Prostate gland (tissue), 2 donors: ENCODE results near the gene PACSIN1. TPM values are rescaled to one million over a fixed set of nuclear protein-coding genes. Genes with fewer than 3 reads are reported as not detected.
A peak's percentile ranks its signal among the peaks of the same experiment; 100 is the strongest.

ENCODE experiments used
- DNase-seq: peaks from one replicate; pipeline ENCODE4 v3.0.0-alpha.2; 2019; ENCODE audit warnings: low spot score
- H3K27ac ChIP-seq, 2 donors: fragments of 200-600 bp; sonication (generic); 2 replicates each; pipeline ENCODE4 v1.5.1; 2017 to 2019
- H3K27me3 ChIP-seq: fragments of 200-600 bp; sonication (generic); replicated peaks from 2 replicates; pipeline ENCODE4 v1.5.1; 2019; ENCODE audit not compliant: insufficient read depth
- H3K36me3 ChIP-seq, 2 donors: fragments of 200-600 bp; sonication (generic); 1 replicate in 1 of 2; 2 replicates in 1 of 2; pipeline versions ENCODE4 v1.5.1 to v1.8.1; 2017 to 2019
- H3K4me1 ChIP-seq: fragments of 200-600 bp; sonication (generic); replicated peaks from 2 replicates; pipeline ENCODE4 v1.5.1; 2019
- H3K4me3 ChIP-seq, 2 donors: fragments of 200-600 bp; sonication (generic); 2 replicates each; pipeline ENCODE4 v1.5.1; 2017 to 2019
- H3K9me3 ChIP-seq: fragments of 200-600 bp; sonication (generic); 2 replicates; pipeline ENCODE4 v1.5.1; 2017
- CTCF ChIP-seq, 4 experiments: fragments of 200-600 bp in 2 of 4; fragments of 450-650 bp in 2 of 4; sonication (generic) in 2 of 4; IDR thresholded peaks; 1 replicate in 3 of 4; 2 replicates in 1 of 4; pipeline ENCODE4 v1.5.1; 2016 to 2019; ENCODE audit warnings: antibody characterized with exemption in 4 of 4, mild to moderate bottlenecking in 2 of 4, moderate library complexity in 2 of 4
- POLR2A ChIP-seq: fragments of 450-650 bp; IDR thresholded peaks from one replicate; pipeline ENCODE4 v1.6.1; 2016; ENCODE audit warnings: antibody characterized with exemption, mild to moderate bottlenecking
- POLR2AphosphoS5 ChIP-seq: sonication (generic); formaldehyde crosslinking; IDR thresholded peaks from one replicate; pipeline ENCODE4 v1.6.1; 2017; ENCODE audit warnings: antibody characterized with exemption
- WGBS: methylation state at CpG from one replicate; pipeline ENCODE4 v1.1.5; 2018; 5-methylcytosine and 5-hydroxymethylcytosine counted together
- intact Hi-C: fragments of 100-400 bp; cut with DNase I; formaldehyde crosslinking; loops from one replicate; pipeline ENCODE4 v1.14.2; 2022
- total RNA-seq, 2 donors: library from RNA; depleted of rRNA; stranded (reverse); fragments of >200 nt; gene quantifications; one replicate each; pipeline ENCODE4 v1.1.0, GENCODE V29; 2016

Gene PACSIN1
- total RNA-seq, 2 donors from 2014 or later: 0.32 to 0.57 TPM

DNA sequence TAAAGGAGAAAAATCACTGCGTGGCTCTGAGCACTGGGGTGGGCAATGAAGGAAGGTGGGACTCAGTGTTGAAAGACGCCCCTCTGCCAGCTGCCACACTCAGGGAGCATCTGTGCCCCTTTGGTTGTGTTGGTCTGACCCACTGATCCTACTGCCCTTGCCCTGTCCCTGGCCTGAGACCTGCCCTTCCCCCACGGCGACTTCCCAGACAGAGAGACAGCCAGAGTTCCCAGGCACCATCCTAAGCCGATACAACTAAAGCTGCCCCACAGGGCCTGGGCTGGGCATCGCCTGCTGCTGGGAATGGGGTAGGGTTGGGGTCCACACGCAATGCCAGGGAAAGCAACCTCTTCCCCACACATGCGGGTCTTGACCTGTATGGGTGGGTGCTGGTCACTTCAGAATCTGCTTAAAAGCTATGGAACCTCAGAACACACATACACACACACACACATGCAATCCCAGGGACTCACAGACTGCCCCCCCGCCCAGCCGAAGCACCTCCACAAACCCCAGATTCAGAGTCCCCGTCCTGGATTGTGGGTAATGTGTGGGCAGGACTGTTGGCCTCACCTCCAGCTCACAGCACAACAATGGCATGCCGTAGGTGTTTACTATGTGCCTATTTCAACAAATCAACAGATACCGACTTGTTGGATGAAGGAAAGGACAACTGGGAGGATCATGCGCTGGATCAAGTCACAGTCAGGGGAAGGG is 101.1 kb downstream of the PACSIN1 start:
- Histone ChIP-seq H3K27me3 (no peaks in the 10 kb centered on the region), H3K4me1 (no peaks in the 10 kb centered on the region), H3K9me3 (no peaks in the 10 kb centered on the region), H3K4me3 (no peak overlapping the region), H3K36me3 (no peaks in the 10 kb centered on the region), H3K27ac (peak overlapping the region; percentile 75 to 85)
- no peak for TF ChIP-seq CTCF (IDR thresholded peaks at IDR 0.05)
- no peak for DNase-seq
- intact Hi-C loops: no loop called here
- WGBS: 79% methylated on average over 14 of the region's 14 CpGs

DNA sequence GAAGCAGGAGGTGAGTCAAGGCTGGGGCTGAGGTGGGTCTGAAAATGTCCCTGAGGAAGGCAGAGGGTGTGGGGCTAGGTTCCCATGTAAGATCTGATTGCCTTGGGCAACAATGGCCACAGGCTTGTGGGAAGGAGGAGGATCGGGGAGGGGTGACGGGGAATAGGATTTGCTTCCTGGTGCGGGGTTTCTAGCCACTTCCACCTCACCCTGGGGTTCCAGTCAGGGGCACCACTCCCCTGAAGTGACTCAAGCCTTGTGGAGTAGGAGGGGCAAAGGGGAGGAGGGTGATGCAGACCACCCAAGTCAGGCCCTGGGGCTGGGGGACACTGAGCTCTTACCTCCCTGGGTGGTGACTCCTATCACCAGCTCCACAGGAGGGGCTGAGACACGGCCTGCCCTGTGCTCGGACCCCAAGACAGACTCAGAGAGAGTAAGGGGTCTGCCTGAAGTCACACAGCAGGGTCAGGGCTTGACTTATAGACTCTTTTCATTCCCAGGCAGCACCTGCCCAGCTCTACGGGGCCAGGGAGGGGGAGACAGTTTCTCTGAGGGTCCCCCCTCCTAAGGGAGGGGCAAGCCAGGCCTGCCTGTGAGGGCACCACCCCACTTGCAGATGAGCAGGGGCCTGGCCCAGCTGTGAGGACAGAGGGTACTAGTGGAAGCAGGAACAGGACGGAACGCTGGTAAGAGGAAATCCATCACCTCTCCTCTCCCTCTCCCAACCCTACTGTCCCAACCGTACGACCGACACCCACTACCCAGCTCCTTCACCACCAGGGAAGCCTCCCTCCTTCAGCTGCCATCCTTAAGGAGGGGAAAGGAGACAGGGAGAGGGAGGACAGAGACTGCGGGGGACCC is 102.7 kb downstream of the PACSIN1 start:
- Histone ChIP-seq H3K27me3 (no peaks in the 10 kb centered on the region), H3K9me3 (no peaks in the 10 kb centered on the region), H3K36me3 (no peaks in the 10 kb centered on the region), H3K27ac (peak overlapping the region; percentile 75 to 85), H3K4me1 (no peaks in the 10 kb centered on the region), H3K4me3 (peak overlapping the region in 1 of 2 donors; percentile 16)
- no peak for TF ChIP-seq POLR2AphosphoS5
- no peak for TF ChIP-seq POLR2A
- no peak for TF ChIP-seq CTCF (IDR thresholded peaks at IDR 0.05)
- intact Hi-C loops: no loop called here
- WGBS: 57% methylated on average over 12 of the region's 12 CpGs
- DNase-seq: no peak

DNA sequence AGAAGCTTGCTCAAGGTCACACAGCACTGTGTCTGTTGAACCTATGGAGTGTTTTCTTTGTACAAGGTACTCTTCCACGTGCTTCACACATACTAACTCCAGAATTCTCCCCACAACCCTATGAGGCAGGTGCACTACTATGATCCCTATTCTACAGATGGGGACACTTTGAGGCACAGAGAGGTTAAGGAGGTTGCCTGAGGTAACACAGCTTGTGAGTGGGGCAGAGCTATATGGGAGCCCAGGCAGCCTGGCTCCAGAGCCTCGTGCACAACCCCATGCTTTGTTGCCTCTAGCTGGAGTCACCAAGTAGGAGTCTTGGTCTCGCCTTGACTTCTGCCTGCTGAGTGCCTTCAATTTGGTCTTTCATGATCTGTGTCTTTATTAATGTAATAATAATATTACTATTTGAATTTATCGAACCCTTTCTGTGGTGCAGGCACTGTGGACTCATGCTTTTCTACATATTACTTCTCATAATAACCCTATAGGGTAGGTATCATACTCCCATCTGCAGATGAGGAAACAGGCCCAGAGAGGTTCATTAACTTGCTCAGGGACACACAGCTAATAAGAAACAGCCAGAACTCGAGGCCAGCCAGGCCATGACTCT is 103.6 kb downstream of the PACSIN1 start:
- no peaks in the 10 kb centered on the region for H3K9me3 ChIP-seq
- 93% methylated on average over 5 of the region's 5 CpGs for WGBS
- H3K27ac ChIP-seq: peak overlapping the region in 1 of 2 donors; percentile 85
- no peak overlapping the region for H3K4me3 ChIP-seq
- H3K27me3 ChIP-seq: no peaks in the 10 kb centered on the region
- DNase-seq: no peak
- intact Hi-C loops: no loop called here
- H3K36me3 ChIP-seq: no peaks in the 10 kb centered on the region
- TF ChIP-seq POLR2AphosphoS5 (no peak), CTCF (IDR thresholded peaks at IDR 0.05) (no peak), POLR2A (no peak)
- H3K4me1 ChIP-seq: no peaks in the 10 kb centered on the region

GRCh38 chr6:34570066-34570833 is 104.4 kb downstream of the PACSIN1 start:
- 61% methylated on average over 21 of the region's 21 CpGs for WGBS
- TF ChIP-seq POLR2AphosphoS5 (no peak), POLR2A (no peak), CTCF (IDR thresholded peaks at IDR 0.05) (no peak)
- no peak overlapping the region for H3K27ac ChIP-seq
- H3K4me1 ChIP-seq: no peaks in the 10 kb centered on the region
- no peaks in the 10 kb centered on the region for H3K27me3 ChIP-seq
- intact Hi-C loops: no loop called here
- no peak overlapping the region for H3K4me3 ChIP-seq
- H3K9me3 ChIP-seq: no peaks in the 10 kb centered on the region
- no peak for DNase-seq
- no peaks in the 10 kb centered on the region for H3K36me3 ChIP-seq
